Measurements from ENCODE around the gene ATRIP.
A peak's percentile ranks its signal among the peaks of the same experiment; 100 is the strongest.

- peak in 2 of 5 experiments; percentile 32 to 48 for TF ChIP-seq CTCF (IDR thresholded peaks at IDR 0.05)
- TF ChIP-seq POLR2A (IDR thresholded peaks at IDR 0.05) = peak; percentile 48 to 94
- TF ChIP-seq EP300 (IDR thresholded peaks at IDR 0.05) = peak; percentile 80 to 97
Measured at GRCh38 chr3:48446425-48447193, at the start of gene ATRIP.

Data from tibial nerve (tissue), 4 donors.